ENCODE results near the gene CELF2. TPM values are rescaled to one million over a fixed set of nuclear protein-coding genes. Genes with fewer than 3 reads are reported as not detected.

The CELF2 gene
- total and polyA plus RNA-seq, 2 experiments from 2014 or later, result 16.6 to 26.9 TPM

DNA sequence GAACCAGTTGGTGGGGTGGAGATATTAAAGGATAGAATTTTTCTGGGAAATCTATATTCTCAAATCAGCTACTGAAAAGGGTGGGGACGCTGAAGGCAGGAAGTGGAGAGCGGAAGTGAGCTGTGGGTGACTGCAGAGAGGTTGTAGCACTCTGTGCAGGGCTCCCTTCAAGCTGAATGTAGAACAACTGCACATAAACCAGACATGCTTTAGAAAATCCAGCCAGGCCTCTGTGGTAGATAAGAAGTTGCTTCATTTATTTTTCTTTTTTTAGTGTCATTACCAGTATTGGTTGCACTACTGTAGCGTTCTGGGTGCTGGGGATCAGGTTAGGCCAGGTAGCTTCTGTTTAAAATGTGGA is 127.8 kb downstream of the CELF2 start:
- Histone ChIP-seq H3K36me3 (replicated peaks; ENCODE audit: insufficient read depth, low read depth) (no peaks in the 10 kb centered on the region), H3K79me2 (no peaks in the 10 kb centered on the region), H2AFZ (no peak overlapping the region), H4K20me1 (ENCODE audit: insufficient read depth, poor library complexity, severe bottlenecking) (no peaks in the 10 kb centered on the region), H3K27me3 (no peaks in the 10 kb centered on the region), H3K4me1 (ENCODE audit: insufficient read depth) (peaks cover 13% of the 10 kb centered on the region), H3K9me3 (ENCODE audit: low read depth) (no peaks in the 10 kb centered on the region), H3K27ac (peak overlapping the region; percentile 33), H3K4me2 (peak overlapping the region; percentile 31), H3K4me3 (no peak overlapping the region), H3K9me2 (replicated peaks; ENCODE audit: insufficient read depth) (no peaks in the 10 kb centered on the region)
- TF ChIP-seq EZH2phosphoT487 (IDR thresholded peaks at IDR 0.05; ENCODE audit: low read depth, severe bottlenecking, unreplicated experiment), result no peak
- TF ChIP-seq EZH2 (IDR thresholded peaks at IDR 0.05; ENCODE audit: borderline replicate concordance), result no peak
- TF ChIP-seq, protein P1, sequence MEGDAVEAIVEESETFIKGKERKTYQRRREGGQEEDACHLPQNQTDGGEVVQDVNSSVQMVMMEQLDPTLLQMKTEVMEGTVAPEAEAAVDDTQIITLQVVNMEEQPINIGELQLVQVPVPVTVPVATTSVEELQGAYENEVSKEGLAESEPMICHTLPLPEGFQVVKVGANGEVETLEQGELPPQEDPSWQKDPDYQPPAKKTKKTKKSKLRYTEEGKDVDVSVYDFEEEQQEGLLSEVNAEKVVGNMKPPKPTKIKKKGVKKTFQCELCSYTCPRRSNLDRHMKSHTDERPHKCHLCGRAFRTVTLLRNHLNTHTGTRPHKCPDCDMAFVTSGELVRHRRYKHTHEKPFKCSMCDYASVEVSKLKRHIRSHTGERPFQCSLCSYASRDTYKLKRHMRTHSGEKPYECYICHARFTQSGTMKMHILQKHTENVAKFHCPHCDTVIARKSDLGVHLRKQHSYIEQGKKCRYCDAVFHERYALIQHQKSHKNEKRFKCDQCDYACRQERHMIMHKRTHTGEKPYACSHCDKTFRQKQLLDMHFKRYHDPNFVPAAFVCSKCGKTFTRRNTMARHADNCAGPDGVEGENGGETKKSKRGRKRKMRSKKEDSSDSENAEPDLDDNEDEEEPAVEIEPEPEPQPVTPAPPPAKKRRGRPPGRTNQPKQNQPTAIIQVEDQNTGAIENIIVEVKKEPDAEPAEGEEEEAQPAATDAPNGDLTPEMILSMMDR (IDR thresholded peaks at IDR 0.05; ENCODE audit: poor library complexity), result no peak
- peak; percentile 41 for DNase-seq (ENCODE audit: low spot score)
- WGBS (ENCODE audit: low lambda C conversion rate, missing lambda C conversion rate), result 61% methylated on average over 3 of the region's 3 CpGs

DNA sequence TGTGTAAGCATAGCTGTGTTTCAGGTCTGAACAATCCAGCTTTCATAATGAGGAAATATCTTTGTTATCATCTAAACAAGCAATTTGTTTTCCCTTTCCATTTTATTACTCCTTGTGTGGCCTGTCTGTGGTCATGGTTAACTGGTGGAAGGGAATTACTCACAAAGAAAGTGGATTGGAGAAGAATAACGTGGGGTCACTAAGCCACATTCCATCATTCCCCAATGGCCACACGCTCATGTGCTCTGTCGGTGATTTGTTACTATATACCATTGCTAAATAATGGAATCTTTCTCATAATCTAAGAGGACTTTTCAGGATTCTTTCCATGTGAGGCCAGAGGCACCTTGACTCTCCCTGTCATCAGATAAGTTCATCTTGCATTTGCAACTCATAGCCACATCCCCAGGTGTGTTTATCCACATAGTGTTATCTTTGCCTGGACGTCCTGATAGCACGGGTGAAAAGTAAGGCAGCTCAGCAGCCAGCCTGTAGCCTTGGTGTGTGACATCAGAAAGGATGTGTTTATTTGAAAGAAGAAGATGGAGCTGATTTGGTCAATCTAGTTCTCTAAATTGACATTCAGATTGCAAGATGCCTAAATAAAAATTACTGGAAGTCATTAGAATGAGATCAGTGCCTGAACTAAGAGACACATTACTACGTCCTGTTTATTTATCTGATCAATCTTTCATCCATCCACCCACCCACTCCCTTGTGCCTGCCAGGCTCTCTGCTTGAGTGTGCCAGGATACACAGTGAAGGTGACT is 128.9 kb downstream of the CELF2 start:
- Histone ChIP-seq H3K36me3 (replicated peaks; ENCODE audit: insufficient read depth, low read depth) (no peaks in the 10 kb centered on the region), H3K27ac (peak overlapping the region; percentile 9)

DNA sequence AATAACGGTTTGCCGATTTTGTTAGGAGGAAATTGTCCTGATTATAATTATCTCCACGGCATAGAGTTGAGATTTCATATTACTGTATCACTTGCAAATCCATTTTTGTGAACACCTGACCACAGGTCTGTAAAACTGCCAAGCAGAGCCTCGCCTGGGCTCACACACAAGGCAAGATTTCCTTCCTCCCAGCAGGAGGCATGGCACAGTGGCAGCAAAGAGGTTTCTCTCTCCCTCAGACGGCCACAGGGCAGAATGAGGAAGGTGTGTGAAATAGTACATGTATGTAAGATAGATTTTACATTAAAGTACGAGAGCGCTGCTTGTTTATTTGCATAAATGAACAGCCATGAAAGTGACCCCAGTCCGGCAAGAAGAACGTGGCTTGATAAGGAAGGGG is 130.1 kb downstream of the CELF2 start:
- no peaks in the 10 kb centered on the region for H4K20me1 ChIP-seq (ENCODE audit: insufficient read depth, poor library complexity, severe bottlenecking)
- H3K36me3 ChIP-seq (replicated peaks; ENCODE audit: insufficient read depth, low read depth), result no peaks in the 10 kb centered on the region
- no peak overlapping the region for H3K4me3 ChIP-seq
- DNase-seq (ENCODE audit: low spot score), result no peak
- no peaks in the 10 kb centered on the region for H3K9me3 ChIP-seq (ENCODE audit: low read depth)
- no peaks in the 10 kb centered on the region for H3K79me2 ChIP-seq
- peaks cover 2% of the 10 kb centered on the region for H3K4me1 ChIP-seq (ENCODE audit: insufficient read depth)
- TF ChIP-seq, protein P1 (IDR thresholded peaks at IDR 0.05; ENCODE audit: poor library complexity), result no peak
- TF ChIP-seq EZH2phosphoT487 (IDR thresholded peaks at IDR 0.05; ENCODE audit: low read depth, severe bottlenecking, unreplicated experiment), result no peak
- no peak for TF ChIP-seq EZH2 (IDR thresholded peaks at IDR 0.05; ENCODE audit: borderline replicate concordance)
- H3K27ac ChIP-seq, result no peak overlapping the region
- 85% methylated on average over 9 of the region's 9 CpGs for WGBS (ENCODE audit: low lambda C conversion rate, missing lambda C conversion rate)
- no peak overlapping the region for H2AFZ ChIP-seq
- no peaks in the 10 kb centered on the region for H3K27me3 ChIP-seq
- H3K9me2 ChIP-seq (replicated peaks; ENCODE audit: insufficient read depth), result no peaks in the 10 kb centered on the region
- H3K4me2 ChIP-seq, result no peak overlapping the region

More for the DNA sequence above, 128.9 kb downstream of the CELF2 start:
- H3K9me3 ChIP-seq (ENCODE audit: low read depth), result no peaks in the 10 kb centered on the region
- no peaks in the 10 kb centered on the region for H3K27me3 ChIP-seq
- H3K9me2 ChIP-seq (replicated peaks; ENCODE audit: insufficient read depth), result no peaks in the 10 kb centered on the region
- H3K4me2 ChIP-seq, result no peak overlapping the region
- no peaks in the 10 kb centered on the region for H4K20me1 ChIP-seq (ENCODE audit: insufficient read depth, poor library complexity, severe bottlenecking)
- H3K4me1 ChIP-seq (ENCODE audit: insufficient read depth), result peaks cover 7% of the 10 kb centered on the region
- no peaks in the 10 kb centered on the region for H3K79me2 ChIP-seq
- no peak for DNase-seq (ENCODE audit: low spot score)
- TF ChIP-seq, protein P1 (IDR thresholded peaks at IDR 0.05; ENCODE audit: poor library complexity), result no peak
- TF ChIP-seq EZH2 (IDR thresholded peaks at IDR 0.05; ENCODE audit: borderline replicate concordance), result no peak
- no peak for TF ChIP-seq EZH2phosphoT487 (IDR thresholded peaks at IDR 0.05; ENCODE audit: low read depth, severe bottlenecking, unreplicated experiment)
- H3K4me3 ChIP-seq, result no peak overlapping the region
- H2AFZ ChIP-seq, result no peak overlapping the region
- 49% methylated on average over 6 of the region's 6 CpGs for WGBS (ENCODE audit: low lambda C conversion rate, missing lambda C conversion rate)

Measured in hepatocyte (in vitro differentiated cells).